ENCODE measurements around the gene AFTPH. TPM values are rescaled to one million over a fixed set of nuclear protein-coding genes. Genes with fewer than 3 reads are reported as not detected.

AFTPH gene
- total RNA-seq, 1 experiment from 2014 or later = 13.5 TPM

- H3K9me3 Mint-ChIP-seq = no peaks in the 10 kb centered on the region
- Histone ChIP-seq H2BK15ac (ENCODE audit: low read depth, low read length) (no peak overlapping the region), H3K27me3 (ENCODE audit: insufficient read depth, low read length) (no peaks in the 10 kb centered on the region), H3K9ac (ENCODE audit: extremely low read depth, insufficient read length, low read length) (no peak overlapping the region), H4K5ac (ENCODE audit: insufficient read length, low read depth, low read length) (no peak overlapping the region), H2BK5ac (ENCODE audit: insufficient read length, low read length) (no peak overlapping the region), H4K8ac (replicated peaks; ENCODE audit: insufficient read length, low read depth, low read length) (no peak overlapping the region), H3K18ac (ENCODE audit: insufficient read length, low read depth, low read length) (no peak overlapping the region), H2AK5ac (ENCODE audit: insufficient read length, low read length) (no peak overlapping the region), H3T11ph (ENCODE audit: low read length) (no peak overlapping the region), H4K91ac (ENCODE audit: insufficient read length, low read depth, low read length) (no peak overlapping the region), H3K79me2 (ENCODE audit: insufficient read depth, low read length) (no peaks in the 10 kb centered on the region), H2BK120ac (ENCODE audit: low read depth, low read length, poor library complexity, severe bottlenecking) (no peak overlapping the region), H4K20me1 (ENCODE audit: control insufficient read depth, insufficient read depth, insufficient read length) (no peaks in the 10 kb centered on the region), H2BK12ac (ENCODE audit: insufficient read length, low read depth, low read length) (no peak overlapping the region), H3K14ac (ENCODE audit: insufficient read depth, low read length) (no peak overlapping the region), H3K79me1 (ENCODE audit: insufficient read depth, low read depth, low read length, poor library complexity, severe bottlenecking) (no peaks in the 10 kb centered on the region), H3K56ac (ENCODE audit: insufficient read length, low read depth, low read length) (no peak overlapping the region), H3K9me3 (ENCODE audit: control insufficient read depth, low read depth, low read length) (no peaks in the 10 kb centered on the region), H3K23me2 (ENCODE audit: insufficient read length, low read depth, low read length, poor library complexity, severe bottlenecking) (no peaks in the 10 kb centered on the region), H3K4me1 (ENCODE audit: insufficient read depth, low read length) (peaks cover 5% of the 10 kb centered on the region; the same call in 1 of the 2 replicates), H2BK20ac (ENCODE audit: low read depth, low read length, poor library complexity, severe bottlenecking) (no peak overlapping the region), H3K23ac (ENCODE audit: insufficient read length, low read depth, low read length) (no peak overlapping the region), H3K4me2 (ENCODE audit: insufficient read depth, insufficient read length, low read length) (no peak overlapping the region), H3K27ac (ENCODE audit: insufficient read length, low read depth, low read length) (no peak overlapping the region), H3K4ac (ENCODE audit: low read depth, low read length) (no peak overlapping the region), H2AFZ (ENCODE audit: low read length) (no peak overlapping the region)
- H3K27ac Mint-ChIP-seq = no peak overlapping the region
- no peak for TF ChIP-seq CTCF (conservative IDR thresholded peaks at IDR 0.05)
- DNase-seq = no peak
- no peaks in the 10 kb centered on the region; the same call in none of the 2 replicates for H3K27me3 Mint-ChIP-seq (ENCODE audit: low read depth)
- no peaks in the 10 kb centered on the region for H3K36me3 Mint-ChIP-seq (ENCODE audit: insufficient read depth in 1 of 3, low read depth in 3 of 3)
- peaks cover 24% of the 10 kb centered on the region in 2 experiments for H3K4me1 Mint-ChIP-seq
- no CpG with 5 or more reads among the region's 5 CpGs for WGBS (ENCODE audit: extremely low coverage, insufficient read length, low lambda C conversion rate)
- no peak overlapping the region; a peak in 1 of 5 replicates for H3K4me3 Mint-ChIP-seq
Observed at GRCh38 chr2:64489081-64489751, 34.9 kb upstream of the AFTPH start.

All from H9 (cell line).